Kidney (tissue), 14 donors: ENCODE measurements around the gene RHEX. TPM values are rescaled to one million over a fixed set of nuclear protein-coding genes. Genes with fewer than 3 reads are reported as not detected.

Experiments
- DNase-seq, 5 donors: peaks; one replicate each; pipeline ENCODE4 v3.0.0-alpha.2; 2013 to 2020
- FAIRE-seq: peaks from 2 replicates; lab custom pipeline; 2012; peaks lifted over from hg19 to GRCh38; lab: Jason Lieb, UNC
- H3K27ac ChIP-seq, 2 donors: one replicate each; pipeline ENCODE4 v1.7.0; 2013; ENCODE audit warnings: low read depth in 2 of 2, low read length in 2 of 2, inconsistent platforms in 1 of 2
- H3K27me3 ChIP-seq: one replicate; pipeline ENCODE4 v1.7.1; 2013; ENCODE audit warnings: low read length, inconsistent platforms; ENCODE audit not compliant: control insufficient read depth, insufficient read depth
- H3K36me3 ChIP-seq, 3 donors: one replicate each; pipeline versions ENCODE4 v1.7.0 to v1.7.1; 2013; ENCODE audit warnings: low read length in 3 of 3, control low read depth in 1 of 3, inconsistent platforms in 1 of 3; ENCODE audit not compliant: insufficient read depth in 3 of 3, control insufficient read depth in 2 of 3
- H3K4me1 ChIP-seq, 3 donors: one replicate each; pipeline versions ENCODE4 v1.7.0 to v1.7.1; 2013; ENCODE audit warnings: low read length in 3 of 3, inconsistent platforms in 1 of 3, low read depth in 1 of 3; ENCODE audit not compliant: control insufficient read depth in 2 of 3, insufficient read depth in 2 of 3
- H3K4me3 ChIP-seq, 3 donors: one replicate each; pipeline versions ENCODE4 v1.7.0 to v1.8.1; 2013; ENCODE audit warnings: low read length in 3 of 3, control low read depth in 1 of 3, inconsistent platforms in 1 of 3
- H3K9ac ChIP-seq, 3 donors: one replicate each; pipeline versions ENCODE4 v1.7.0 to v1.7.1; 2013; ENCODE audit warnings: low read length in 3 of 3, control low read depth in 1 of 3, inconsistent platforms in 1 of 3
- H3K9me3 ChIP-seq, 3 donors: one replicate each; pipeline versions ENCODE4 v1.7.0 to v1.7.1; 2013; ENCODE audit warnings: low read length in 3 of 3, control low read depth in 1 of 3, inconsistent platforms in 1 of 3; ENCODE audit not compliant: control insufficient read depth in 2 of 3, insufficient read depth in 1 of 3
- CTCF ChIP-seq: IDR thresholded peaks from 3 replicates; pipeline ENCODE4 v1.5.1; 2012; ENCODE audit warnings: mild to moderate bottlenecking, moderate library complexity, borderline replicate concordance; ENCODE audit not compliant: insufficient read depth; ENCODE audit errors: extremely low read depth
- intact Hi-C: fragments of 100-400 bp; cut with DNase I; formaldehyde crosslinking; loops from one replicate; pipeline ENCODE4 v1.11.1; 2022
- polyA plus RNA-seq: library from polyadenylated mRNA; stranded (reverse); fragments of 350-450 nt; fragmentation: Illumina TruSeq; extraction: RNeasy Lipid Tissue Mini Kit (QIAGEN cat#74804); gene quantifications from one replicate; pipeline ENCODE4 v1.2.3, GENCODE V29; 2014; ENCODE audit warnings: low read depth, low replicate concordance; ENCODE audit not compliant: insufficient read depth
- total RNA-seq: library from RNA; stranded (reverse); fragmentation: NEBNext Ultra II Directional; extraction: Animal tissue kit (Norgen Biotek cat#: 25700); gene quantifications from one replicate; pipeline ENCODE4 v1.2.1, GENCODE V29; 2021
- donor health status: control.
- donor health status: control.
- donor health status: control.
- donor health status: control.
- donor health status: control.
- donor health status: DM: yes; HTN: yes; CAD: no.
- donor health status: Normal renal cell carcinoma (clear cell type).

RHEX gene
- total and polyA plus RNA-seq, 2 donors from 2014 or later: 10.2 to 39.5 TPM

GRCh38 chr1:206075786-206076755 is 23.1 kb downstream of the RHEX start:
- Histone ChIP-seq H3K27me3 (no peaks in the 10 kb centered on the region), H3K4me3 (no peak overlapping the region), H3K27ac (no peak overlapping the region), H3K9ac (no peak overlapping the region), H3K9me3 (no peaks in the 10 kb centered on the region), H3K36me3 (no peaks in the 10 kb centered on the region), H3K4me1 (no peaks in the 10 kb centered on the region)
- DNase-seq: peak in 2 of 5 donors; percentile 8 to 15
- intact Hi-C loops: no loop called here
- no peak for TF ChIP-seq CTCF
- FAIRE-seq: no peak

GRCh38 chr1:206079135-206079534 is 26.2 kb downstream of the RHEX start:
- Histone ChIP-seq H3K27ac (no peak overlapping the region), H3K4me1 (no peaks in the 10 kb centered on the region), H3K9me3 (no peaks in the 10 kb centered on the region), H3K4me3 (no peak overlapping the region), H3K9ac (no peak overlapping the region), H3K36me3 (no peaks in the 10 kb centered on the region), H3K27me3 (no peaks in the 10 kb centered on the region)
- intact Hi-C loops: no loop called here
- FAIRE-seq (no peak), DNase-seq (no peak)
- TF ChIP-seq CTCF: no peak

GRCh38 chr1:206080026-206080820 is 27.2 kb downstream of the RHEX start:
- H3K9me3 ChIP-seq: no peaks in the 10 kb centered on the region
- H3K4me1 ChIP-seq: no peaks in the 10 kb centered on the region
- no peaks in the 10 kb centered on the region for H3K27me3 ChIP-seq
- no peak overlapping the region for H3K4me3 ChIP-seq
- H3K27ac ChIP-seq: no peak overlapping the region
- TF ChIP-seq CTCF: no peak
- FAIRE-seq (no peak), DNase-seq (no peak)
- H3K36me3 ChIP-seq: no peaks in the 10 kb centered on the region
- no peak overlapping the region for H3K9ac ChIP-seq
- intact Hi-C loops: no loop called here
